ENCODE results near the gene OBSL1. TPM values are rescaled to one million over a fixed set of nuclear protein-coding genes. Genes with fewer than 3 reads are reported as not detected.

OBSL1 gene
- total RNA-seq, 2 donors from 2014 or later: 9.9 to 13.2 TPM

DNA sequence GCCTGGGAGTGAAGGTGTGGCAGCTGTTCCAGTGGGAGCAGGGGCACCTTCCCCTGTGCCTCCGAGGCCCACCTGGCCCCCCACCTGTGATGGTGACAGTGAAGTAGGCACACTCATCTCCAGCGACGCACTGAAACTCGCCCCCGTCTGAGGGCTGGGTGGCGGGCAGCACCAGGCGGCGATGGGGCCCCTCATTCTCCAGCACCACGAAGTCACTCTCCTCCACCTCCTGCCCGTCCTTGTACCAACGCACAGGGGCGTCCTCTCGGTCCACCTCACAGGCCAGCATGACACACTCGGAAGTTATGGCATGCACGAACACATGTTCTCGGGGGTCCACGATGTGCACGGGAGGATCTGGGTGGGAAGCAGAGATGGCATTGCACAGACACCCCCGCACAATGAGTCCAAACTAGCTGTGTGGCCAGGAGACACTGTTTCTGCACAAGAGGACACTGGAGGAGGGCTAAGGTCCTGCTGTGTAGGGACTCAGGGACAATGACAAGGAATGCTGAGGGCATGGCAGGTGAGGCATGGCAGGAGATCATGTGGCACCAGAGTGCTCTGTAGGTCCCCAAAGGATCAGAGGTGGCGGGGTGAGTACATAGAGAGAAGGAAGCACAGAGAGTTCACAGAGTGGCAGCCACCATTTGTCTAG lies 7.9 kb downstream of the OBSL1 start:
- Histone ChIP-seq H3K27me3 (no peaks in the 10 kb centered on the region), H3K9me3 (no peaks in the 10 kb centered on the region), H3K36me3 (no peaks in the 10 kb centered on the region), H3K9ac (ENCODE audit: low read depth in 2 of 2, low read length in 2 of 2) (no peak overlapping the region), H3K4me1 (no peaks in the 10 kb centered on the region), H3K4me3 (no peak overlapping the region), H3K27ac (no peak overlapping the region)
- intact Hi-C loops (cut with DNase I): no loop called here
- TF ChIP-seq, protein P1, sequence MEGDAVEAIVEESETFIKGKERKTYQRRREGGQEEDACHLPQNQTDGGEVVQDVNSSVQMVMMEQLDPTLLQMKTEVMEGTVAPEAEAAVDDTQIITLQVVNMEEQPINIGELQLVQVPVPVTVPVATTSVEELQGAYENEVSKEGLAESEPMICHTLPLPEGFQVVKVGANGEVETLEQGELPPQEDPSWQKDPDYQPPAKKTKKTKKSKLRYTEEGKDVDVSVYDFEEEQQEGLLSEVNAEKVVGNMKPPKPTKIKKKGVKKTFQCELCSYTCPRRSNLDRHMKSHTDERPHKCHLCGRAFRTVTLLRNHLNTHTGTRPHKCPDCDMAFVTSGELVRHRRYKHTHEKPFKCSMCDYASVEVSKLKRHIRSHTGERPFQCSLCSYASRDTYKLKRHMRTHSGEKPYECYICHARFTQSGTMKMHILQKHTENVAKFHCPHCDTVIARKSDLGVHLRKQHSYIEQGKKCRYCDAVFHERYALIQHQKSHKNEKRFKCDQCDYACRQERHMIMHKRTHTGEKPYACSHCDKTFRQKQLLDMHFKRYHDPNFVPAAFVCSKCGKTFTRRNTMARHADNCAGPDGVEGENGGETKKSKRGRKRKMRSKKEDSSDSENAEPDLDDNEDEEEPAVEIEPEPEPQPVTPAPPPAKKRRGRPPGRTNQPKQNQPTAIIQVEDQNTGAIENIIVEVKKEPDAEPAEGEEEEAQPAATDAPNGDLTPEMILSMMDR (IDR thresholded peaks at IDR 0.05): no peak
- DNase-seq: no peak

DNA sequence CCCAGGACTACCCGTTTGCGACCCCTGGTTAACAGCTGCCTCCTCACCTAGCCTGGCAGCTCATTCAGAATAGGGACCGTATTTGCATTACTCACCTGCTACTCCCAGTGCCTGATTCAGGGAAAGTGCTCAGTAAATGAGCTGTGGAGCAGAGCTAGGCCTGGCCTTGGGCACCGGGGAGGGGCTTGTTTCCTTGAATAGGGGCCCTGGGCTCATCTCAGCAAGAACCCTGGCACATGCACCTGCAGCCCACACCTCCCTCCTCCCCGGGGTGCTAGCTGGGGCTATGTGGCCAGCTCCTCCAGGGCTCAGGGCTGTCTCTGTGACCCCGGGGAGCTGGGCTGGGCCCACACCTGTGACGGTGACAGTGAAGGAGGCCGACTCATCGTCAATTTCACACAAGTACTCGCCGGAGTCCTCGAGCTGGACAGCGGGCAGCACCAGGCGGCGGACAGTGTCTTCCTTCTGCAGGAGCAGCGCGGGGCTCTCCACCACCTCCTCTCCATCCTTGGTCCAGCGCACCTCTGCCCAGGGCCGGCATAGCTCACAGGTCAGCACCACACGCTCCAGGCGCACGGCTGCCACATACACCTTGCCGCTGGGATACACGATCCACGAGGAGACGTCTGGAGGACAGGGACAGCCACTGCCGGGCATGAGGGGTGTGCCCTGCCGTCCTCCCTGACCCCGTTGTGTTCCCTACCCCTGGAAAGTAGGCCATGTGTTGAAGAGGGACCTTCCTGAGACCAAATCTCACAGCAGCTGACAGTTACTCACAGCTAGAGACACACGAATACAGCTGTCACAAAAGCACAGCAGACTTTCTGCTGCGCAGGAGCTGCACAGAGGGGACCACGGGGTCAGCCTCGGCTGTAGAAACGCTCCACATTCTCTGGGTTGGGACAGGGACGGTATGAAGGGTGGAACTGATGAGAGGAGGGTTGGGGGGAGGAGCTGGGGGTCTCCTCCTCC lies 9.0 kb downstream of the OBSL1 start:
- H3K4me3 ChIP-seq: no peak overlapping the region
- no peaks in the 10 kb centered on the region for H3K36me3 ChIP-seq
- peak; percentile 12 for DNase-seq
- H3K9ac ChIP-seq (ENCODE audit: low read depth in 2 of 2, low read length in 2 of 2): no peak overlapping the region
- no peak overlapping the region for H3K27ac ChIP-seq
- H3K4me1 ChIP-seq: no peaks in the 10 kb centered on the region
- H3K27me3 ChIP-seq: no peaks in the 10 kb centered on the region
- H3K9me3 ChIP-seq: no peaks in the 10 kb centered on the region
- intact Hi-C loops (cut with DNase I): no loop called here
- TF ChIP-seq, protein P1 (IDR thresholded peaks at IDR 0.05): no peak

DNA sequence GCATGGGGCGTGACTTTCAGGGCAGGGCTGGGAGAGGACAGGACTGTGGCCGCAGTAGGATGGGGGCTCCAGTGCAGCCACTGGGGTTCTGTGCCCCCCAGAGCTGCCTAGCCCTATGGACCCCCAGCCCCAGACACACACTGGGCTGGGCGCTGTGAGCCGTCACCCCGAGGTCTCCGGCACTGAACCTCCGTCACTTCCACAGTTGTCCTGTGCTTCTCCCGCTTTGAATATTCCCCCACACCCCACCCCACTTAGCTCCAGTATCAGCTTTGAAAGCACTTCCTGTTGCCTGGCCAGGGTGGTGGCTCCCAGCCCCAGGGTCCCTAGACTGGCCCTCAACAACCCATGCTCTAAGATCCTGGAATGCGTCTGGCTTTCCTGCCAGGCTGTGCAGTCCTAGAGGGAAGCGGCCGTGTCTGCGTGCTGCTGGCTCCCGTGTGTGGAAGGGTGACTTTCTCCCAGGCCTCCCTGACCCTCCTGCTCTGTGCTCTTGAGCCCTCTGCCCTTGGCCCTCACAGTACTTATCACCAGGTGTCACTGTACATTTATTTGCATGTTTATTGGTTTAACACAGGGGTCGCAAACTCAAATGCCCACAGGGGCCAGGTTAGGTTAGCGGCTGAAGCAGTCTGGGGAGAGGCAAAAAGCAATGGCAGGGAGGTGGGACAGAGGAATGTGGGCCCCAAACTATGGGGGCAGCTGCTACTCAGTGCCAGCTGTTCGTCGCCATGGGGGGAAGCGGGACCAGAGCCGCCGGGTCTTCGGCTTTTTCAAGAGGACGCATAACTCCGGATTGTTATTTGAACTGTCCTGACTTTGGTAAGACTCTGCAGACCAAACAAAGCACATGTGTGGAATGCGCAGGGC lies 9.9 kb downstream of the OBSL1 start:
- no peak for DNase-seq
- Histone ChIP-seq H3K9me3 (no peaks in the 10 kb centered on the region), H3K36me3 (no peaks in the 10 kb centered on the region), H3K27me3 (no peaks in the 10 kb centered on the region), H3K4me3 (no peak overlapping the region), H3K9ac (ENCODE audit: low read depth in 2 of 2, low read length in 2 of 2) (no peak overlapping the region), H3K27ac (no peak overlapping the region), H3K4me1 (no peaks in the 10 kb centered on the region)
- TF ChIP-seq, protein P1 (IDR thresholded peaks at IDR 0.05): no peak
- intact Hi-C loops (cut with DNase I): no loop called here

DNA sequence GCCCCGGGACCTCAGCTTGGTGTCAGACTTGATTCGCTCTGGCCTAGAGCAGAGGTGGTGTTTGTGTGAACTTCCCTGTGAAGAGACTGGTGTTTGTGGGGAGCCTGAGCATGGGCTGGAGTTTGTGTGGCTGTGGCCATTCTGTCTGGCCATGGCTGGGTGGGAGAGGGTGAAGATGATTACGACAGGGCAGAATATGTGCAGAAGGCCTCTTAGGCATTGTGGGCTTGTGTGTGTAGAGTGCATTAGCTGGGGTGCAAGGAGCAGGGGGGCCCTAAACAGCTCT lies 10.5 kb downstream of the OBSL1 start:
- no peak overlapping the region for H3K4me3 ChIP-seq
- H3K4me1 ChIP-seq: no peaks in the 10 kb centered on the region
- no peak for DNase-seq
- no peaks in the 10 kb centered on the region for H3K36me3 ChIP-seq
- H3K9ac ChIP-seq (ENCODE audit: low read depth in 2 of 2, low read length in 2 of 2): no peak overlapping the region
- TF ChIP-seq, protein P1 (IDR thresholded peaks at IDR 0.05): no peak
- no peak overlapping the region for H3K27ac ChIP-seq
- H3K9me3 ChIP-seq: no peaks in the 10 kb centered on the region
- intact Hi-C loops (cut with DNase I): no loop called here
- H3K27me3 ChIP-seq: no peaks in the 10 kb centered on the region

Measured in colonic mucosa (tissue), 4 donors.